Ecto neural progenitor cell (in vitro differentiated cells): ENCODE results near the gene DDR2.
"Not testable (repeated sequence)": the region's sequence is repeated elsewhere in the genome, so short reads cannot be mapped to it uniquely, and the experiment has no call there.

Experiments used
- DNase-seq: peaks from one replicate; pipeline ENCODE4 v3.0.0-alpha.2; 2018; ENCODE audit warnings: low spot score

The DDR2 gene

GRCh38 chr1:162722036-162722435, 89.8 kb downstream of the DDR2 start:
- no peak for DNase-seq

GRCh38 chr1:162724583-162725120, 92.4 kb downstream of the DDR2 start:
- no peak for DNase-seq

- DNase-seq: no peak
These were observed 93.1 kb downstream of the DDR2 start for GRCh38 chr1:162725301-162725837.

GRCh38 chr1:162726555-162726954, 94.3 kb downstream of the DDR2 start:
- DNase-seq: no peak

- not testable (repeated sequence) for DNase-seq
These were observed 95.2 kb downstream of the DDR2 start for GRCh38 chr1:162727493-162727892.

- DNase-seq: no peak
These were observed 96.3 kb downstream of the DDR2 start for GRCh38 chr1:162728573-162728972.

- DNase-seq: not testable (repeated sequence)
These were observed 97.0 kb downstream of the DDR2 start for GRCh38 chr1:162729195-162729774.

GRCh38 chr1:162732094-162732493, 99.8 kb downstream of the DDR2 start:
- DNase-seq: no peak

GRCh38 chr1:162732566-162733335, 100.5 kb downstream of the DDR2 start:
- DNase-seq: no peak

GRCh38 chr1:162733336-162733590, 101.0 kb downstream of the DDR2 start:
- no peak for DNase-seq

GRCh38 chr1:162734047-162734446, 101.8 kb downstream of the DDR2 start:
- no peak for DNase-seq

- no peak for DNase-seq
These were observed 103.9 kb downstream of the DDR2 start for GRCh38 chr1:162736184-162736583.

GRCh38 chr1:162736633-162737067, 104.4 kb downstream of the DDR2 start:
- DNase-seq: no peak

- no peak for DNase-seq
These were observed 108.5 kb downstream of the DDR2 start for GRCh38 chr1:162740755-162741154.

- no peak for DNase-seq
These were observed 109.3 kb downstream of the DDR2 start for GRCh38 chr1:162741574-162741973.

- DNase-seq: not testable (repeated sequence)
These were observed 114.1 kb downstream of the DDR2 start for GRCh38 chr1:162746264-162746942.

- DNase-seq: no peak
These were observed 120.9 kb downstream of the DDR2 start for GRCh38 chr1:162753001-162753658.

- DNase-seq: no peak
These were observed 121.8 kb downstream of the DDR2 start for GRCh38 chr1:162753998-162754585.

- no peak for DNase-seq
These were observed 123.0 kb downstream of the DDR2 start for GRCh38 chr1:162755306-162755705.

- no peak for DNase-seq
These were observed 124.3 kb downstream of the DDR2 start for GRCh38 chr1:162756523-162756922.

GRCh38 chr1:162757476-162757875, 125.2 kb downstream of the DDR2 start:
- no peak for DNase-seq

- DNase-seq: no peak
These were observed 133.5 kb downstream of the DDR2 start for GRCh38 chr1:162765788-162766187.
